Endothelial cell of umbilical vein (primary cell): ENCODE measurements around the gene PXMP4. TPM values are rescaled to one million over a fixed set of nuclear protein-coding genes. Genes with fewer than 3 reads are reported as not detected.
A peak's percentile ranks its signal among the peaks of the same experiment; 100 is the strongest.

Source experiments
- BruUV-seq: library from RNA; stranded (reverse); fragments of 400-500 nt; replicated peaks from 2 replicates; lab custom pipeline; 2021; lab: Mats Ljungman, UMichigan
- CTCF ChIA-PET: fragments of 300-600, 350-600 bp; sonication (Branson Sonifier 250); formaldehyde crosslinking; loops from one replicate; lab custom pipeline; 2021; ENCODE audit warnings: antibody characterized with exemption, inconsistent platforms; lab: Charles Lee
- POLR2A ChIA-PET: fragments of 300-600, 350-600 bp; sonication (Branson Sonifier 250); formaldehyde crosslinking; loops from one replicate; lab custom pipeline; 2021; ENCODE audit warnings: antibody characterized with exemption, inconsistent platforms; lab: Charles Lee
- DNase-seq: peaks from one replicate; pipeline ENCODE4 v3.0.0-alpha.2; 2011; ENCODE audit warnings: low read depth, low spot score
- FAIRE-seq: peaks from 2 replicates; lab custom pipeline; 2011; peaks lifted over from hg19 to GRCh38; lab: Jason Lieb, UNC
- H2AFZ ChIP-seq: 2 replicates; pipeline ENCODE4 v1.6.0; 2012; ENCODE audit warnings: low read depth, low read length, control low read depth, inconsistent platforms
- H3K27ac ChIP-seq: 2 replicates; pipeline ENCODE4 v1.5.1; 2011; ENCODE audit warnings: low read depth, mild to moderate bottlenecking, control low read depth, low read length, moderate library complexity; ENCODE audit not compliant: insufficient read depth
- H3K27me3 ChIP-seq, 2 experiments: 2 replicates each; pipeline versions ENCODE4 v1.6.0 to v1.6.1; 2011; ENCODE audit warnings: low read length in 2 of 2, mixed read lengths in 1 of 2; ENCODE audit not compliant: control insufficient read depth in 2 of 2, insufficient read depth in 2 of 2
- H3K36me3 ChIP-seq, 2 experiments: 2 replicates in 1 of 2; 3 replicates in 1 of 2; pipeline ENCODE4 v1.5.1; 2011; ENCODE audit warnings: low read length in 2 of 2, mild to moderate bottlenecking in 1 of 2, moderate library complexity in 1 of 2; ENCODE audit not compliant: control insufficient read depth in 2 of 2, insufficient read depth in 2 of 2; ENCODE audit errors: extremely low read depth in 1 of 2
- H3K4me1 ChIP-seq: 3 replicates; pipeline ENCODE4 v1.5.1; 2011; ENCODE audit warnings: mild to moderate bottlenecking, low read length; ENCODE audit not compliant: control insufficient read depth, insufficient read depth; ENCODE audit errors: extremely low read depth
- H3K4me2 ChIP-seq: 2 replicates; pipeline ENCODE4 v1.6.1; 2011; ENCODE audit warnings: low read length, control low read depth, mixed read lengths; ENCODE audit not compliant: insufficient read depth
- H3K4me3 ChIP-seq, 3 experiments: fragments of 200-600 bp in 1 of 3; sonication (generic), shearing (Covaris generic) in 1 of 3; replicated peaks in 1 of 3; 2 replicates each; pipeline ENCODE4 v1.5.1; 2011 to 2016; ENCODE audit warnings: control low read depth in 3 of 3, low read length in 3 of 3, mild to moderate bottlenecking in 2 of 3, inconsistent platforms in 1 of 3, low read depth in 1 of 3, moderate library complexity in 1 of 3; ENCODE audit not compliant: insufficient read depth in 1 of 3
- H3K79me2 ChIP-seq: 2 replicates; pipeline ENCODE4 v1.6.0; 2012; ENCODE audit warnings: low read length, inconsistent platforms; ENCODE audit not compliant: control insufficient read depth, insufficient read depth
- H3K9ac ChIP-seq: replicated peaks from 2 replicates; pipeline ENCODE3; 2011; ENCODE audit warnings: low read length, control low read depth; ENCODE audit not compliant: insufficient read depth; ENCODE audit errors: extremely low read depth
- H3K9me1 ChIP-seq: replicated peaks from 3 replicates; pipeline ENCODE4 v1.6.0; 2011; ENCODE audit warnings: mild to moderate bottlenecking, low read length; ENCODE audit not compliant: control insufficient read depth, insufficient read depth; ENCODE audit errors: extremely low read depth
- H3K9me3 ChIP-seq: replicated peaks from 2 replicates; pipeline ENCODE4 v1.5.1; 2012; ENCODE audit warnings: low read length, inconsistent platforms; ENCODE audit not compliant: control insufficient read depth, insufficient read depth
- H4K20me1 ChIP-seq: replicated peaks from 2 replicates; pipeline ENCODE3; 2011; ENCODE audit warnings: mild to moderate bottlenecking, low read length; ENCODE audit not compliant: control insufficient read depth, insufficient read depth; ENCODE audit errors: extremely low read depth
- EZH2 ChIP-seq: IDR thresholded peaks from 2 replicates; pipeline ENCODE4 v1.6.1; 2012; ENCODE audit warnings: borderline replicate concordance, low read depth, mild to moderate bottlenecking, moderate library complexity, low read length, inconsistent platforms; ENCODE audit not compliant: severe bottlenecking
- FOS ChIP-seq: IDR thresholded peaks from 2 replicates; pipeline ENCODE4 v1.6.1; 2011; ENCODE audit warnings: mild to moderate bottlenecking, low read length, moderate library complexity, borderline replicate concordance; ENCODE audit not compliant: insufficient read depth
- GATA2 ChIP-seq: IDR thresholded peaks from 2 replicates; pipeline ENCODE4 v1.7.0; 2011; ENCODE audit warnings: low read depth, mild to moderate bottlenecking, moderate library complexity, mixed read lengths, low read length; ENCODE audit not compliant: insufficient read length, insufficient read depth
- JUN ChIP-seq: IDR thresholded peaks from 2 replicates; pipeline ENCODE4 v1.6.1; 2011; ENCODE audit warnings: borderline replicate concordance, low read depth; ENCODE audit not compliant: insufficient read length, insufficient read depth
- MYC ChIP-seq: IDR thresholded peaks from one replicate; pipeline ENCODE4 v1.6.1; 2011; ENCODE audit warnings: mild to moderate bottlenecking, low read depth, low read length
- POLR2A ChIP-seq: IDR thresholded peaks from 2 replicates; pipeline ENCODE4 v1.6.1; 2012; ENCODE audit warnings: low read depth, mild to moderate bottlenecking, control low read depth, low read length
- POLR2AphosphoS5 ChIP-seq: IDR thresholded peaks from 2 replicates; pipeline ENCODE4 v1.6.1; 2012; ENCODE audit warnings: low read depth, mild to moderate bottlenecking, control low read depth, low read length, moderate library complexity; ENCODE audit not compliant: insufficient read depth
- dilution Hi-C: fragments of 300-500 bp; cut with MboI; formaldehyde crosslinking; loops from one replicate; pipeline ENCODE4 v1.15.0; 2019; ENCODE audit warnings: low sequenced_read_pairs; ENCODE audit not compliant: extremely low pct_ligation_motif_present
- intact Hi-C: fragments of 100-400 bp; cut with micrococcal nuclease; formaldehyde crosslinking; loops from one replicate; pipeline ENCODE4 v1.10.0; 2022
- polyA plus RNA-seq, 4 experiments: library from polyadenylated mRNA; depleted of rRNA in 3 of 4; stranded (reverse) in 3 of 4; unstranded in 1 of 4; fragments of >200 nt; gene quantifications; 2 replicates each; pipeline versions ENCODE4 v1.2.1 to v1.2.3, GENCODE V29; 2011 to 2012; ENCODE audit warnings: missing spikeins in 1 of 4
- total RNA-seq: library from RNA; stranded (reverse); gene quantifications from 2 replicates; pipeline ENCODE4 v1.2.3, GENCODE V29; 2021
- TF ChIP-seq, protein P1 (sequence below): IDR thresholded peaks from 2 replicates; pipeline ENCODE4 v1.6.1; 2011; ENCODE audit not compliant: insufficient read depth, insufficient read length
- TF ChIP-seq, protein P2 (sequence below), 2 donors: IDR thresholded peaks; 1 replicate in 1 of 2; 2 replicates in 1 of 2; pipeline ENCODE4 v1.5.1; 2011; ENCODE audit warnings: low read length in 2 of 2, mild to moderate bottlenecking in 2 of 2, moderate library complexity in 2 of 2, control low read depth in 1 of 2, inconsistent platforms in 1 of 2, low read depth in 1 of 2; ENCODE audit not compliant: insufficient read depth in 1 of 2; ENCODE audit errors: extremely low read depth in 1 of 2

The PXMP4 gene
- total and polyA plus RNA-seq, 2 donors (not counting 3 experiments of a cell fraction or from before 2014, with no cell fraction given), result 6.9 to 8.5 TPM

DNA sequence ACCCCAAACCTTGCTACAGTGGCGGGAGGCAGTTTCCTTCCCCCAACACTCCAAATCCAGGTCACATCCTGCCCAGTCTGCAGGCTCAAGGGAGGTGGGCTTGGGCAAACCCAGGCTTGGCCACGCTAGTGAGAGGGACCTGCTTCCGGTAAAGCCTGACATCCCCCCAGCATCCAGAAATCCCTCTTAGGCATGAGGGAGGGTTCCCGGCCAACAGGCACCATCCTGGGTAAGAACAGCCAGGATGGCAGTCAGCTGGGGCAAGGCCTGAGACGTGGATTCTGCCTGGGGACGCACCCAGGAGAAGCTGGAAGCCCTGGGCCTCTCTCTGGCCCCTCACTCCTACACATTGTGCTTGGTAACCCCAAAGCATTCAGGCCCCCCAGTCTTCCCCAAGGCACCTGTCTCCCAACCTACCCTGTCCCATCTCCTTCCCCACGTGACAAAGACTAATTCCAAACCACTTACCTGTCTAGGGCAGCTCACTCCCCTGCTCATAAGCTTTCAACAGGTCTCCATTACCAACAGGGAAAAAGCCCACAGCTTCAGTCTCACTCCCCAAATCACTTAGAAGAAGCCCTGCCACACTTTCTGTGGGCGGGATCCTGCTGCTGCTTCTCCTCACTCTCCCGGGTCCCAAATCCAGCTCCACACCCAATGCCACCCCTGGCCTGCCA, 55.9 kb downstream of the PXMP4 start:
- Histone ChIP-seq H4K20me1 (no peaks in the 10 kb centered on the region), H3K9ac (peak overlapping the region; percentile 53), H3K4me1 (peaks cover 23% of the 10 kb centered on the region), H3K9me1 (no peaks in the 10 kb centered on the region), H3K27ac (peak overlapping the region; percentile 56), H3K36me3 (peaks cover 0 to 2% of the 10 kb centered on the region in 2 experiments), H3K4me2 (peak overlapping the region; percentile 86), H3K79me2 (no peaks in the 10 kb centered on the region), H3K27me3 (no peaks in the 10 kb centered on the region), H3K9me3 (no peaks in the 10 kb centered on the region), H3K4me3 (peak overlapping the region in 2 of 3 experiments; percentile 56 to 59), H2AFZ (peak overlapping the region; percentile 84)
- POLR2A ChIA-PET, result interaction anchor here (0.6 kb wide), 1 partner anchor 180 kb away, joined by 8 read pairs; no protein-coding TSS in a partner anchor
- TF ChIP-seq FOS (no peak), GATA2 (no peak), POLR2A (no peak), JUN (no peak), MYC (no peak), POLR2AphosphoS5 (no peak), EZH2 (no peak)
- TF ChIP-seq, protein P1, sequence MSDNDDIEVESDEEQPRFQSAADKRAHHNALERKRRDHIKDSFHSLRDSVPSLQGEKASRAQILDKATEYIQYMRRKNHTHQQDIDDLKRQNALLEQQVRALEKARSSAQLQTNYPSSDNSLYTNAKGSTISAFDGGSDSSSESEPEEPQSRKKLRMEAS, result no peak
- TF ChIP-seq, protein P2, sequence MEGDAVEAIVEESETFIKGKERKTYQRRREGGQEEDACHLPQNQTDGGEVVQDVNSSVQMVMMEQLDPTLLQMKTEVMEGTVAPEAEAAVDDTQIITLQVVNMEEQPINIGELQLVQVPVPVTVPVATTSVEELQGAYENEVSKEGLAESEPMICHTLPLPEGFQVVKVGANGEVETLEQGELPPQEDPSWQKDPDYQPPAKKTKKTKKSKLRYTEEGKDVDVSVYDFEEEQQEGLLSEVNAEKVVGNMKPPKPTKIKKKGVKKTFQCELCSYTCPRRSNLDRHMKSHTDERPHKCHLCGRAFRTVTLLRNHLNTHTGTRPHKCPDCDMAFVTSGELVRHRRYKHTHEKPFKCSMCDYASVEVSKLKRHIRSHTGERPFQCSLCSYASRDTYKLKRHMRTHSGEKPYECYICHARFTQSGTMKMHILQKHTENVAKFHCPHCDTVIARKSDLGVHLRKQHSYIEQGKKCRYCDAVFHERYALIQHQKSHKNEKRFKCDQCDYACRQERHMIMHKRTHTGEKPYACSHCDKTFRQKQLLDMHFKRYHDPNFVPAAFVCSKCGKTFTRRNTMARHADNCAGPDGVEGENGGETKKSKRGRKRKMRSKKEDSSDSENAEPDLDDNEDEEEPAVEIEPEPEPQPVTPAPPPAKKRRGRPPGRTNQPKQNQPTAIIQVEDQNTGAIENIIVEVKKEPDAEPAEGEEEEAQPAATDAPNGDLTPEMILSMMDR (IDR thresholded peaks at IDR 0.05; ENCODE audit: extremely low read depth in 1 of 2, insufficient read depth in 1 of 2, low read depth in 1 of 2, low read length in 2 of 2), result no peak
- intact Hi-C loops, result loop anchor here (10.0 kb wide), 1 partner anchor 331 kb away; the partner anchor contains the start of gene RALY
- no TSS peak for BruUV-seq
- FAIRE-seq, result no peak
- dilution Hi-C loops, result no loop called here
- no peak for DNase-seq
- CTCF ChIA-PET, result interaction anchor here (0.9 to 3.0 kb wide), 6 partner anchors 10 to 401 kb away, joined by 3 to 23 read pairs (median 5); partner anchors contain the start of gene SNTA1
